ENCODE measurements around the gene PRAME. TPM values are rescaled to one million over a fixed set of nuclear protein-coding genes. Genes with fewer than 3 reads are reported as not detected.
"Not testable (repeated sequence)": the region's sequence is repeated elsewhere in the genome, so short reads cannot be mapped to it uniquely, and the experiment has no call there.

PRAME gene
- total RNA-seq, 4 donors from 2014 or later: not detected

GRCh38 chr22:22519591-22519990 lies 39.5 kb downstream of the PRAME start:
- TF ChIP-seq CTCF (IDR thresholded peaks at IDR 0.05) (no peak), POLR2A (IDR thresholded peaks at IDR 0.05) (no peak)
- Histone ChIP-seq H3K9me3 (no peaks in the 10 kb centered on the region), H3K36me3 (no peaks in the 10 kb centered on the region), H3K27ac (no peak overlapping the region), H3K4me3 (no peak overlapping the region), H3K27me3 (no peaks in the 10 kb centered on the region), H3K4me1 (no peaks in the 10 kb centered on the region)
- no peak for DNase-seq

GRCh38 chr22:22516992-22517391 lies 42.1 kb downstream of the PRAME start:
- DNase-seq: no peak
- no peak overlapping the region for H3K4me3 ChIP-seq

GRCh38 chr22:22515890-22516289 lies 43.2 kb downstream of the PRAME start:
- TF ChIP-seq CTCF (IDR thresholded peaks at IDR 0.05): no peak
- no peak for TF ChIP-seq POLR2A (IDR thresholded peaks at IDR 0.05)

More at GRCh38 chr22:22516992-22517391, 42.1 kb downstream of the PRAME start:
- H3K27ac ChIP-seq: no peak overlapping the region
- no peaks in the 10 kb centered on the region for H3K9me3 ChIP-seq
- no peaks in the 10 kb centered on the region for H3K4me1 ChIP-seq
- no peaks in the 10 kb centered on the region for H3K36me3 ChIP-seq
- no peak for TF ChIP-seq CTCF (IDR thresholded peaks at IDR 0.05)
- no peak for TF ChIP-seq POLR2A (IDR thresholded peaks at IDR 0.05)
- no peaks in the 10 kb centered on the region for H3K27me3 ChIP-seq

GRCh38 chr22:22514431-22514830 lies 44.6 kb downstream of the PRAME start:
- not testable (repeated sequence) for H3K9me3 ChIP-seq, H3K36me3 ChIP-seq

More at GRCh38 chr22:22515890-22516289, 43.2 kb downstream of the PRAME start:
- H3K36me3 ChIP-seq: no peaks in the 10 kb centered on the region
- no peaks in the 10 kb centered on the region for H3K4me1 ChIP-seq
- H3K27me3 ChIP-seq: no peaks in the 10 kb centered on the region
- DNase-seq: no peak
- H3K4me3 ChIP-seq: no peak overlapping the region
- H3K27ac ChIP-seq: no peak overlapping the region
- no peaks in the 10 kb centered on the region for H3K9me3 ChIP-seq

GRCh38 chr22:22513619-22514018 lies 45.4 kb downstream of the PRAME start:
- H3K4me1 ChIP-seq: no peaks in the 10 kb centered on the region
- DNase-seq: no peak
- no peaks in the 10 kb centered on the region for H3K36me3 ChIP-seq
- no peak overlapping the region for H3K27ac ChIP-seq
- TF ChIP-seq POLR2A (IDR thresholded peaks at IDR 0.05) (no peak), CTCF (IDR thresholded peaks at IDR 0.05) (no peak)
- no peaks in the 10 kb centered on the region for H3K27me3 ChIP-seq
- no peak overlapping the region for H3K4me3 ChIP-seq
- peaks cover 0 to 8% (median 0%) of the 10 kb centered on the region in 4 donors for H3K9me3 ChIP-seq

More at GRCh38 chr22:22514431-22514830, 44.6 kb downstream of the PRAME start:
- H3K27me3 ChIP-seq, H3K4me1 ChIP-seq, H3K27ac ChIP-seq, H3K4me3 ChIP-seq, DNase-seq: not testable (repeated sequence)

GRCh38 chr22:22512951-22513350 lies 46.1 kb downstream of the PRAME start:
- Histone ChIP-seq H3K27me3 (no peaks in the 10 kb centered on the region), H3K4me3 (no peak overlapping the region), H3K36me3 (no peaks in the 10 kb centered on the region), H3K27ac (no peak overlapping the region), H3K4me1 (peaks cover 0 to 6% (median 0%) of the 10 kb centered on the region in 4 donors), H3K9me3 (peaks cover 0 to 8% (median 0%) of the 10 kb centered on the region in 4 donors)
- TF ChIP-seq POLR2A (IDR thresholded peaks at IDR 0.05): no peak
- TF ChIP-seq CTCF (IDR thresholded peaks at IDR 0.05): no peak
- no peak for DNase-seq

- not testable (repeated sequence) for H3K9me3 ChIP-seq, H3K36me3 ChIP-seq, H3K4me3 ChIP-seq, H3K27me3 ChIP-seq, H3K27ac ChIP-seq, DNase-seq
- H3K4me1 ChIP-seq: peaks cover 0 to 11% (median 0%) of the 10 kb centered on the region in 4 donors
Observed at GRCh38 chr22:22510833-22511232, 48.2 kb downstream of the PRAME start.

GRCh38 chr22:22509912-22510311 lies 49.2 kb downstream of the PRAME start:
- H3K27me3 ChIP-seq, H3K9me3 ChIP-seq, H3K4me3 ChIP-seq, H3K36me3 ChIP-seq, DNase-seq, H3K27ac ChIP-seq: not testable (repeated sequence)
- peaks cover 0 to 11% (median 0%) of the 10 kb centered on the region in 4 donors for H3K4me1 ChIP-seq

All from Peyer's patch (tissue), 4 donors.